ENCODE results near the gene WNK4. TPM values are rescaled to one million over a fixed set of nuclear protein-coding genes. Genes with fewer than 3 reads are reported as not detected.

Gene WNK4
- total and polyA plus RNA-seq, 10 of the 15 experiments (the other 5 are each of a cell fraction or from before 2014, with no cell fraction given), result 0.06 to 0.29 (median 0.13) TPM; not detected in 5

DNA sequence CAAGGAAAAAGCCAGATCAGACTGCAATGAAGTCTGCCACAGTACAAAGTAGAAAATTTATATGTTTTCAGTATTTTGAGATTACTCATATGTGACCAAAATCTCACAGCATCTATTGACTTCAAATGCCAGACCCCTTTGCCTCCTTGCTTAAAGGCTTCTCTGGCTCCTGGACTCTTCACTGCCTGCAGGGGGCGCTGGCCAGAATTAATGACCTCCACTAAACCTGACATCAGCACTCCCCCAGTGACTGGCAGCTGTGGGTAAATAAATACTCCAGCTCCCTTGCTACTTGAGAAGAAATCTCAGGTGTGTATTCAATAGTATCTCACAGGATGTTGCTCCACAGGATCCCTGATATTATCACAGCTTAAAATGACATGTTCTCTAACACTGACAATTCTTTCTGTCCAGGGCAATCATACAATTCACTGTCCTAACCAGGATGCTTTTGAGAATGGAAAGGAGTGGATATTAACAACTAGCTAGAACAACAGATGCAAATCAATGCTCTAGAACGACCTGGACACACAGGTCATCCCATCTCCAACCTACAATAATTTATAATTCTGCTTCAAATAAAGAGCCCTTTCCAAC, 39.6 kb downstream of the WNK4 start (continued):
- TF ChIP-seq, protein P1, sequence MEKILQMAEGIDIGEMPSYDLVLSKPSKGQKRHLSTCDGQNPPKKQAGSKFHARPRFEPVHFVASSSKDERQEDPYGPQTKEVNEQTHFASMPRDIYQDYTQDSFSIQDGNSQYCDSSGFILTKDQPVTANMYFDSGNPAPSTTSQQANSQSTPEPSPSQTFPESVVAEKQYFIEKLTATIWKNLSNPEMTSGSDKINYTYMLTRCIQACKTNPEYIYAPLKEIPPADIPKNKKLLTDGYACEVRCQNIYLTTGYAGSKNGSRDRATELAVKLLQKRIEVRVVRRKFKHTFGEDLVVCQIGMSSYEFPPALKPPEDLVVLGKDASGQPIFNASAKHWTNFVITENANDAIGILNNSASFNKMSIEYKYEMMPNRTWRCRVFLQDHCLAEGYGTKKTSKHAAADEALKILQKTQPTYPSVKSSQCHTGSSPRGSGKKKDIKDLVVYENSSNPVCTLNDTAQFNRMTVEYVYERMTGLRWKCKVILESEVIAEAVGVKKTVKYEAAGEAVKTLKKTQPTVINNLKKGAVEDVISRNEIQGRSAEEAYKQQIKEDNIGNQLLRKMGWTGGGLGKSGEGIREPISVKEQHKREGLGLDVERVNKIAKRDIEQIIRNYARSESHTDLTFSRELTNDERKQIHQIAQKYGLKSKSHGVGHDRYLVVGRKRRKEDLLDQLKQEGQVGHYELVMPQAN (conservative IDR thresholded peaks at IDR 0.05), result no peak
- TF ChIP-seq MEF2A (IDR thresholded peaks at IDR 0.05; ENCODE audit: insufficient read depth, low read depth, low read length) (no peak), NR2C2 (IDR thresholded peaks at IDR 0.05; ENCODE audit: borderline replicate concordance, control insufficient read depth, insufficient read length, low read depth) (no peak), POU2F2 (IDR thresholded peaks at IDR 0.05; ENCODE audit: borderline replicate concordance, low read depth, low read length) (no peak), FOXM1 (IDR thresholded peaks at IDR 0.05; ENCODE audit: low read depth, low read length) (no peak), ZNF592 (IDR thresholded peaks at IDR 0.05) (no peak), TAF1 (IDR thresholded peaks at IDR 0.05; ENCODE audit: borderline replicate concordance, low read depth, low read length) (no peak), SPI1 (IDR thresholded peaks at IDR 0.05; ENCODE audit: borderline replicate concordance, insufficient read depth, low read depth, low read length) (no peak), HDAC2 (IDR thresholded peaks at IDR 0.05) (no peak), EZH2 (IDR thresholded peaks at IDR 0.05; ENCODE audit: borderline replicate concordance, control insufficient read depth, low read depth, low read length) (no peak), STAT3 (IDR thresholded peaks at IDR 0.05; ENCODE audit: low read depth, low read length) (no peak)

Data from GM12878 (cell line).